Midbrain (tissue), 1 donor: ENCODE results near the gene IHH.
A peak's percentile ranks its signal among the peaks of the same experiment; 100 is the strongest.

Source experiments
- DNase-seq: peaks from one replicate; lab custom pipeline; 2025; lab: John Stamatoyannopoulos, UW

Gene IHH

GRCh38 chr2:219019436-219019835 lies 41.3 kb downstream of the IHH start:
- DNase-seq: no peak

- no peak for DNase-seq
Measured at GRCh38 chr2:219018726-219019125, 42.0 kb downstream of the IHH start.

GRCh38 chr2:219018286-219018685 lies 42.4 kb downstream of the IHH start:
- no peak for DNase-seq

- DNase-seq: peak; percentile 76
Measured at GRCh38 chr2:219017201-219017931, 43.4 kb downstream of the IHH start.

- DNase-seq: no peak
Measured at GRCh38 chr2:219016721-219017120, 44.0 kb downstream of the IHH start.

- DNase-seq: no peak
Measured at GRCh38 chr2:219010873-219011272, 49.8 kb downstream of the IHH start.

- DNase-seq: no peak
Measured at GRCh38 chr2:219010162-219010756, 50.5 kb downstream of the IHH start.

GRCh38 chr2:219009294-219009693 lies 51.4 kb downstream of the IHH start:
- no peak for DNase-seq
